ENCODE data around the gene PTP4A1. TPM values are rescaled to one million over a fixed set of nuclear protein-coding genes. Genes with fewer than 3 reads are reported as not detected.

PTP4A1 gene
- polyA plus RNA-seq, 3 donors from 2014 or later, result 56.5 to 88.9 (median 60.6) TPM

- Mint-ChIP-seq H3K36me3 (no peaks in the 10 kb centered on the region), H3K4me3 (no peak overlapping the region)
Observed at GRCh38 chr6:63538550-63538949, 33.7 kb upstream of the PTP4A1 start.

GRCh38 chr6:63543001-63543400 lies 29.3 kb upstream of the PTP4A1 start:
- Mint-ChIP-seq H3K4me1 (no peaks in the 10 kb centered on the region), H3K4me3 (no peak overlapping the region), H3K36me3 (no peaks in the 10 kb centered on the region), H3K27ac (no peak overlapping the region), H3K9me3 (peaks cover 0 to 2% (median 0%) of the 10 kb centered on the region in 6 donors), H3K27me3 (ENCODE audit: low read depth in 3 of 3) (peaks cover 4 to 15% (median 9%) of the 10 kb centered on the region in 3 donors)
- no peak for DNase-seq

More at GRCh38 chr6:63538550-63538949, 33.7 kb upstream of the PTP4A1 start:
- peaks cover 4 to 11% (median 10%) of the 10 kb centered on the region in 3 donors for H3K27me3 Mint-ChIP-seq (ENCODE audit: low read depth in 3 of 3)
- H3K4me1 Mint-ChIP-seq, result peaks cover 3 to 4% of the 10 kb centered on the region in 2 donors
- DNase-seq, result no peak
- no peak overlapping the region for H3K27ac Mint-ChIP-seq
- peaks cover 0 to 2% (median 0%) of the 10 kb centered on the region in 6 donors for H3K9me3 Mint-ChIP-seq

GRCh38 chr6:63543982-63544381 lies 28.3 kb upstream of the PTP4A1 start:
- peaks cover 0 to 2% (median 0%) of the 10 kb centered on the region in 6 donors for H3K9me3 Mint-ChIP-seq
- H3K27me3 Mint-ChIP-seq (ENCODE audit: low read depth in 3 of 3), result peaks cover 4 to 15% (median 9%) of the 10 kb centered on the region in 3 donors
- H3K4me3 Mint-ChIP-seq, result no peak overlapping the region
- DNase-seq, result no peak
- no peaks in the 10 kb centered on the region for H3K36me3 Mint-ChIP-seq
- no peaks in the 10 kb centered on the region for H3K4me1 Mint-ChIP-seq
- H3K27ac Mint-ChIP-seq, result no peak overlapping the region

- no peak overlapping the region for H3K4me3 Mint-ChIP-seq
- no peaks in the 10 kb centered on the region for H3K36me3 Mint-ChIP-seq
- H3K4me1 Mint-ChIP-seq, result no peaks in the 10 kb centered on the region
Observed at GRCh38 chr6:63546236-63546635, 26.0 kb upstream of the PTP4A1 start.

GRCh38 chr6:63546697-63547096 lies 25.6 kb upstream of the PTP4A1 start:
- H3K4me3 Mint-ChIP-seq, result no peak overlapping the region
- H3K36me3 Mint-ChIP-seq, result no peaks in the 10 kb centered on the region
- DNase-seq, result no peak
- H3K9me3 Mint-ChIP-seq, result peaks cover 0 to 2% (median 0%) of the 10 kb centered on the region in 6 donors
- H3K27me3 Mint-ChIP-seq (ENCODE audit: low read depth in 3 of 3), result peaks cover 2 to 11% (median 5%) of the 10 kb centered on the region in 3 donors
- H3K27ac Mint-ChIP-seq, result no peak overlapping the region
- no peaks in the 10 kb centered on the region for H3K4me1 Mint-ChIP-seq

More at GRCh38 chr6:63546236-63546635, 26.0 kb upstream of the PTP4A1 start:
- Mint-ChIP-seq H3K9me3 (peaks cover 0 to 2% (median 0%) of the 10 kb centered on the region in 6 donors), H3K27me3 (ENCODE audit: low read depth in 3 of 3) (peaks cover 4 to 14% (median 5%) of the 10 kb centered on the region in 3 donors), H3K27ac (no peak overlapping the region)
- no peak for DNase-seq

GRCh38 chr6:63549076-63549475 lies 23.2 kb upstream of the PTP4A1 start:
- H3K4me3 Mint-ChIP-seq, result no peak overlapping the region
- DNase-seq, result no peak
- H3K9me3 Mint-ChIP-seq, result no peaks in the 10 kb centered on the region
- H3K27me3 Mint-ChIP-seq (ENCODE audit: low read depth in 3 of 3), result peaks cover 0 to 11% (median 2%) of the 10 kb centered on the region in 3 donors
- peaks cover 0 to 5% of the 10 kb centered on the region in 2 donors for H3K4me1 Mint-ChIP-seq
- no peak overlapping the region for H3K27ac Mint-ChIP-seq
- H3K36me3 Mint-ChIP-seq, result no peaks in the 10 kb centered on the region

GRCh38 chr6:63553208-63553607 lies 19.1 kb upstream of the PTP4A1 start:
- Mint-ChIP-seq H3K4me3 (no peak overlapping the region), H3K4me1 (peaks cover 0 to 5% of the 10 kb centered on the region in 2 donors), H3K27me3 (ENCODE audit: low read depth in 3 of 3) (peaks cover 2 to 14% (median 3%) of the 10 kb centered on the region in 3 donors), H3K36me3 (no peaks in the 10 kb centered on the region), H3K27ac (no peak overlapping the region), H3K9me3 (no peaks in the 10 kb centered on the region)
- peak; percentile 10 to 24 (median 14) for DNase-seq

GRCh38 chr6:63553900-63554299 lies 18.4 kb upstream of the PTP4A1 start:
- no peak for DNase-seq
- Mint-ChIP-seq H3K4me3 (no peak overlapping the region), H3K9me3 (no peaks in the 10 kb centered on the region), H3K4me1 (peaks cover 0 to 5% of the 10 kb centered on the region in 2 donors), H3K27ac (no peak overlapping the region), H3K36me3 (no peaks in the 10 kb centered on the region), H3K27me3 (ENCODE audit: low read depth in 3 of 3) (peaks cover 2 to 14% (median 3%) of the 10 kb centered on the region in 3 donors)

GRCh38 chr6:63554782-63555181 lies 17.5 kb upstream of the PTP4A1 start:
- Mint-ChIP-seq H3K4me3 (no peak overlapping the region), H3K27me3 (ENCODE audit: low read depth in 3 of 3) (peaks cover 2 to 14% (median 3%) of the 10 kb centered on the region in 3 donors), H3K27ac (no peak overlapping the region), H3K9me3 (no peaks in the 10 kb centered on the region), H3K4me1 (peaks cover 0 to 5% of the 10 kb centered on the region in 2 donors), H3K36me3 (no peaks in the 10 kb centered on the region)
- DNase-seq, result no peak

- Mint-ChIP-seq H3K4me1 (peaks cover 0 to 5% of the 10 kb centered on the region in 2 donors), H3K9me3 (no peaks in the 10 kb centered on the region), H3K27ac (no peak overlapping the region), H3K27me3 (ENCODE audit: low read depth in 3 of 3) (peaks cover 2 to 11% (median 4%) of the 10 kb centered on the region in 3 donors), H3K4me3 (no peak overlapping the region), H3K36me3 (no peaks in the 10 kb centered on the region)
- DNase-seq, result no peak
Observed at GRCh38 chr6:63556369-63556768, 15.9 kb upstream of the PTP4A1 start.

GRCh38 chr6:63558278-63558677 lies 14.0 kb upstream of the PTP4A1 start:
- no peak for DNase-seq
- peaks cover 0 to 5% of the 10 kb centered on the region in 2 donors for H3K4me1 Mint-ChIP-seq
- H3K36me3 Mint-ChIP-seq, result no peaks in the 10 kb centered on the region
- no peak overlapping the region for H3K4me3 Mint-ChIP-seq
- H3K27ac Mint-ChIP-seq, result no peak overlapping the region
- no peaks in the 10 kb centered on the region for H3K9me3 Mint-ChIP-seq
- H3K27me3 Mint-ChIP-seq (ENCODE audit: low read depth in 3 of 3), result peaks cover 2 to 9% (median 6%) of the 10 kb centered on the region in 3 donors

- no peaks in the 10 kb centered on the region for H3K4me1 Mint-ChIP-seq
- H3K27me3 Mint-ChIP-seq (ENCODE audit: low read depth in 3 of 3), result peaks cover 0 to 9% (median 6%) of the 10 kb centered on the region in 3 donors
- H3K36me3 Mint-ChIP-seq, result no peaks in the 10 kb centered on the region
- H3K4me3 Mint-ChIP-seq, result no peak overlapping the region
- no peak overlapping the region for H3K27ac Mint-ChIP-seq
- no peaks in the 10 kb centered on the region for H3K9me3 Mint-ChIP-seq
- DNase-seq, result no peak
Observed at GRCh38 chr6:63560801-63561287, 11.4 kb upstream of the PTP4A1 start.

GRCh38 chr6:63561288-63561687 lies 11.0 kb upstream of the PTP4A1 start:
- Mint-ChIP-seq H3K9me3 (no peaks in the 10 kb centered on the region), H3K36me3 (no peaks in the 10 kb centered on the region), H3K27me3 (ENCODE audit: low read depth in 3 of 3) (peaks cover 0 to 9% (median 6%) of the 10 kb centered on the region in 3 donors), H3K27ac (no peak overlapping the region), H3K4me3 (no peak overlapping the region), H3K4me1 (no peaks in the 10 kb centered on the region)
- no peak for DNase-seq

GRCh38 chr6:63563235-63563634 lies 9.0 kb upstream of the PTP4A1 start:
- peaks cover 3 to 4% (median 3%) of the 10 kb centered on the region in 3 donors for H3K27me3 Mint-ChIP-seq (ENCODE audit: low read depth in 3 of 3)

More at GRCh38 chr6:63563235-63563634, 9.0 kb upstream of the PTP4A1 start:
- Mint-ChIP-seq H3K9me3 (no peaks in the 10 kb centered on the region), H3K27ac (no peak overlapping the region), H3K4me3 (no peak overlapping the region), H3K36me3 (no peaks in the 10 kb centered on the region), H3K4me1 (no peaks in the 10 kb centered on the region)
- no peak for DNase-seq

All from immature natural killer cell (primary cell).